Measurements from ENCODE around the gene TES.

DNA sequence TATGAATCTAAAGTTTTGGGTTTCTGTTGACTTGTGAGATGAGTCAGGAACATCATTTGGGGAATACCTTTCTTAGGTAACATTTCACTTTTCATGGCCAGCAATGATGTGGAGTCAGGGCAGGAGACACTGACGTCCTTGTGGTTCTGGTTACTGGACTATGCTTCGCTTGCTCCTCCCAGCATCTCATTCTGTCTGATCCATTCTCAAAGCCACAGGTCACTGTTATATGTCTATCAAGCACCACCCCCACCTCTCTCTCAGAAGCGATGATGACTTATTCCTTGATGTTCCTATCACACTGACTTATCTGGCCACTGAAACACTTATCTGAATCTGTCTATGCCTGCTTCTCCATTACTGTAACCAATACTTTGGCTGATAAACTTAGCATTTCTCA is 51.6 kb downstream of the TES start:
- TF ChIP-seq, protein P1, sequence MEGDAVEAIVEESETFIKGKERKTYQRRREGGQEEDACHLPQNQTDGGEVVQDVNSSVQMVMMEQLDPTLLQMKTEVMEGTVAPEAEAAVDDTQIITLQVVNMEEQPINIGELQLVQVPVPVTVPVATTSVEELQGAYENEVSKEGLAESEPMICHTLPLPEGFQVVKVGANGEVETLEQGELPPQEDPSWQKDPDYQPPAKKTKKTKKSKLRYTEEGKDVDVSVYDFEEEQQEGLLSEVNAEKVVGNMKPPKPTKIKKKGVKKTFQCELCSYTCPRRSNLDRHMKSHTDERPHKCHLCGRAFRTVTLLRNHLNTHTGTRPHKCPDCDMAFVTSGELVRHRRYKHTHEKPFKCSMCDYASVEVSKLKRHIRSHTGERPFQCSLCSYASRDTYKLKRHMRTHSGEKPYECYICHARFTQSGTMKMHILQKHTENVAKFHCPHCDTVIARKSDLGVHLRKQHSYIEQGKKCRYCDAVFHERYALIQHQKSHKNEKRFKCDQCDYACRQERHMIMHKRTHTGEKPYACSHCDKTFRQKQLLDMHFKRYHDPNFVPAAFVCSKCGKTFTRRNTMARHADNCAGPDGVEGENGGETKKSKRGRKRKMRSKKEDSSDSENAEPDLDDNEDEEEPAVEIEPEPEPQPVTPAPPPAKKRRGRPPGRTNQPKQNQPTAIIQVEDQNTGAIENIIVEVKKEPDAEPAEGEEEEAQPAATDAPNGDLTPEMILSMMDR (IDR thresholded peaks at IDR 0.05) = no peak
- no peak for TF ChIP-seq POLR2A (IDR thresholded peaks at IDR 0.05)

Data from heart left ventricle (tissue), 13 donors.